Naive thymus-derived CD4-positive, alpha-beta T cell (primary cell): ENCODE data around the gene TMEM123. TPM values are rescaled to one million over a fixed set of nuclear protein-coding genes. Genes with fewer than 3 reads are reported as not detected.

Experiments
- ATAC-seq: fragments of 150-1000 bp; cut with Tn5 transposase; 2 replicates; pipeline ENCODE4 v1.10.0; 2021; ENCODE audit warnings: mild to moderate bottlenecking, moderate library complexity
- CTCF ChIA-PET: fragments of 350-600 bp; sonication (Branson Sonifier 250); formaldehyde crosslinking; loops from one replicate; lab custom pipeline; 2021; ENCODE audit warnings: antibody characterized with exemption; lab: Charles Lee
- POLR2A ChIA-PET: fragments of 350-600 bp; sonication (Branson Sonifier 250); formaldehyde crosslinking; loops from one replicate; lab custom pipeline; 2021; ENCODE audit warnings: antibody characterized with exemption, inconsistent platforms; lab: Charles Lee
- DNase-seq, 9 donors: peaks; one replicate each; pipeline versions ENCODE4 v3.0.0 to v3.0.0-alpha.2; 2020 to 2022; ENCODE audit warnings: mixed read lengths in 1 of 9
- H3K27ac ChIP-seq: one replicate; pipeline ENCODE4 v1.7.0; 2013; ENCODE audit warnings: mild to moderate bottlenecking, low read depth, low read length, moderate library complexity
- H3K27me3 ChIP-seq, 2 donors: one replicate each; pipeline ENCODE4 v1.7.0; 2013; ENCODE audit warnings: low read length in 2 of 2, mild to moderate bottlenecking in 2 of 2, moderate library complexity in 2 of 2; ENCODE audit not compliant: control insufficient read depth in 2 of 2, insufficient read depth in 2 of 2
- H3K36me3 ChIP-seq, 3 experiments: 1 replicate in 2 of 3; 2 replicates in 1 of 3; pipeline ENCODE4 v1.7.0; 2013; ENCODE audit warnings: low read length in 3 of 3, mild to moderate bottlenecking in 3 of 3, moderate library complexity in 1 of 3; ENCODE audit not compliant: insufficient read depth in 3 of 3, control insufficient read depth in 2 of 3
- H3K4me1 ChIP-seq, 2 donors: one replicate each; pipeline ENCODE4 v1.7.0; 2013; ENCODE audit warnings: low read length in 2 of 2, mild to moderate bottlenecking in 2 of 2, moderate library complexity in 1 of 2; ENCODE audit not compliant: control insufficient read depth in 2 of 2, insufficient read depth in 2 of 2
- H3K4me3 ChIP-seq: 2 replicates; pipeline ENCODE4 v1.7.0; 2013; ENCODE audit warnings: mild to moderate bottlenecking, low read length
- H3K9me3 ChIP-seq, 3 experiments: 1 replicate in 2 of 3; 2 replicates in 1 of 3; pipeline ENCODE4 v1.7.0; 2013; ENCODE audit warnings: low read length in 3 of 3; ENCODE audit not compliant: control insufficient read depth in 2 of 3
- H3K27ac Mint-ChIP-seq, 9 donors: one replicate each; pipeline ENCODE4 v1.8.0; 2020 to 2022; ENCODE audit warnings: mixed read lengths in 9 of 9, mild to moderate bottlenecking in 8 of 9, moderate library complexity in 5 of 9, inconsistent platforms in 2 of 9
- H3K27me3 Mint-ChIP-seq, 5 donors: one replicate each; pipeline ENCODE4 v1.8.0; 2021 to 2022; ENCODE audit warnings: mixed read lengths in 5 of 5, mild to moderate bottlenecking in 1 of 5
- H3K36me3 Mint-ChIP-seq, 5 donors: one replicate each; pipeline ENCODE4 v1.8.0; 2020 to 2022; ENCODE audit warnings: mixed read lengths in 5 of 5, mild to moderate bottlenecking in 3 of 5, inconsistent platforms in 1 of 5
- H3K4me1 Mint-ChIP-seq, 7 donors: one replicate each; pipeline ENCODE4 v1.8.0; 2020 to 2022; ENCODE audit warnings: mixed read lengths in 7 of 7, mild to moderate bottlenecking in 3 of 7, inconsistent platforms in 1 of 7
- H3K4me3 Mint-ChIP-seq, 10 donors: one replicate each; pipeline ENCODE4 v1.8.0; 2020 to 2022; ENCODE audit warnings: mild to moderate bottlenecking in 10 of 10, mixed read lengths in 10 of 10, moderate library complexity in 6 of 10, inconsistent platforms in 2 of 10
- H3K9me3 Mint-ChIP-seq, 11 donors: one replicate each; pipeline ENCODE4 v1.8.0; 2020 to 2022; ENCODE audit warnings: mixed read lengths in 11 of 11, mild to moderate bottlenecking in 4 of 11, inconsistent platforms in 1 of 11, moderate library complexity in 1 of 11
- intact Hi-C, 2 donors: fragments of 100-400 bp; cut with micrococcal nuclease; formaldehyde crosslinking; loops; one replicate each; pipeline ENCODE4 v1.15.1; 2023
- polyA plus RNA-seq, 2 donors: library from polyadenylated mRNA; unstranded; fragments of 300-500 nt; fragmentation: Illumina TruSeq; gene quantifications; one replicate each; pipeline ENCODE4 v1.2.3, GENCODE V29; 2021
- total RNA-seq, 6 experiments: library from RNA in 5 of 6; stranded (reverse) in 5 of 6; gene quantifications; 1 replicate in 5 of 6; 2 replicates in 1 of 6; pipeline ENCODE4 v1.2.3 and lab custom pipeline; 2021 to 2026

The TMEM123 gene
- total and polyA plus RNA-seq, 7 experiments from 2014 or later, result 270 to 922 (median 485) TPM

DNA sequence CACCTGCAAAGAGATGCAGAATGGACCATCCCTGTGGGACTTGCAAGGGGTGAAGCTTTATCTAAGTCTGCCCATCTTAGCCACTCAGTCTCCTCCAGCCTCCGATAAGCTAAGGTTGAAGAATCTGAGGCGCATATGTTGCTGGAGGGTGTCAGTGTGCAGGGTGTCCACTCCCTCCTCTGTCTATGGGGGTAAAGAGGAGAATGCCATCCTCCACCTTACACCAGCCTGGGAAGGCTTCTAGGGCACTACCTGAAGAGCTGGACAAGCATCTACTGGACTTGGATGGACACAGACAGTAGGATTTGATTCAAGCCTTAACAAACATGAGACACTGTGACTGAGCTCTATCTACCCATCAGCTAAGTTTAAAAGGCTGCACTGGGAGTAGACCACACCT lies 46.5 kb downstream of the TMEM123 start:
- Histone ChIP-seq H3K9me3 (no peaks in the 10 kb centered on the region), H3K36me3 (peaks cover 1 to 30% (median 4%) of the 10 kb centered on the region in 3 experiments), H3K27ac (no peak overlapping the region), H3K4me3 (no peak overlapping the region), H3K27me3 (no peaks in the 10 kb centered on the region), H3K4me1 (peaks cover 0 to 51% of the 10 kb centered on the region in 2 donors)
- H3K4me3 Mint-ChIP-seq, result peak overlapping the region in 4 of 10 donors; percentile 9 to 58 (median 42)
- no peak for ATAC-seq
- CTCF ChIA-PET, result interaction anchor here (0.6 to 3.6 kb wide), 6 partner anchors 9 to 90 kb away, joined by 3 to 22 read pairs (median 5); no protein-coding TSS in a partner anchor
- H3K9me3 Mint-ChIP-seq, result peaks cover 0 to 4% (median 0%) of the 10 kb centered on the region in 11 donors
- POLR2A ChIA-PET, result interaction anchor here (0.7 to 1.3 kb wide), 4 partner anchors 13 to 40 kb away, joined by 3 to 4 read pairs (median 3); no protein-coding TSS in a partner anchor
- H3K4me1 Mint-ChIP-seq, result peaks cover 62 to 99% (median 85%) of the 10 kb centered on the region in 7 donors
- H3K36me3 Mint-ChIP-seq, result peaks cover 5 to 55% (median 30%) of the 10 kb centered on the region in 5 donors
- no peaks in the 10 kb centered on the region for H3K27me3 Mint-ChIP-seq
- intact Hi-C loops, result loop anchor here in 1 of 2 donors (2.0 kb wide), 1 partner anchor 15 kb away; no protein-coding TSS in a partner anchor
- H3K27ac Mint-ChIP-seq, result peak overlapping the region in 7 of 9 donors; percentile 9 to 81 (median 72)
- DNase-seq, result no peak

DNA sequence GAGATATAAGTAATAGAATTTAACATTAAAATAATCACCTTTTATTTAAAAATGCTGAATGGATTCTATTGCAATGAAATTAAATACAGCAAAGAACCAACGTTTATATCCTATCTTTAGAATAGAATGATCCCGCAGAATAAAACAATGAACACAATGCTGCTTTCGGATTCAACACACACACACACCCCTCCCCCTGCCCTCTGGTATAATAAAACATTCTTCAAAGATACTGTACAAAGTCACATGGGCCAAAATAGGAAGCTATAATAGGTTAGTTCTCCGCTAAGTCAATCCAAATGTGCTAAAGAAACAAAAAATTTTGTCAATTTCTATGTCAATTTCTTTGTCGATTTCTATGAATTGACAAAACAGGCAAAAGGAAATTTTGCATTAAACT lies 47.1 kb downstream of the TMEM123 start:
- no peak overlapping the region for H3K4me3 ChIP-seq
- ATAC-seq (no peak), DNase-seq (no peak)
- H3K27me3 Mint-ChIP-seq, result no peaks in the 10 kb centered on the region
- H3K9me3 ChIP-seq, result no peaks in the 10 kb centered on the region
- peak overlapping the region in 3 of 10 donors; percentile 9 to 58 (median 55) for H3K4me3 Mint-ChIP-seq
- H3K27ac ChIP-seq, result no peak overlapping the region
- H3K36me3 ChIP-seq, result peaks cover 7 to 34% (median 7%) of the 10 kb centered on the region in 3 experiments
- H3K4me1 ChIP-seq, result peaks cover 0 to 47% of the 10 kb centered on the region in 2 donors
- no peaks in the 10 kb centered on the region for H3K27me3 ChIP-seq
- peaks cover 60 to 99% (median 82%) of the 10 kb centered on the region in 7 donors for H3K4me1 Mint-ChIP-seq
- ChIA-PET POLR2A (interaction anchor here (0.7 to 1.0 kb wide), 4 partner anchors 12 to 82 kb away, joined by 3 to 4 read pairs (median 3); no protein-coding TSS in a partner anchor), CTCF (interaction anchor here (0.6 to 3.6 kb wide), 6 partner anchors 8 to 91 kb away, joined by 3 to 22 read pairs (median 5); no protein-coding TSS in a partner anchor)
- H3K9me3 Mint-ChIP-seq, result peaks cover 0 to 3% (median 0%) of the 10 kb centered on the region in 11 donors
- peak overlapping the region in 7 of 9 donors; percentile 61 to 82 (median 79) for H3K27ac Mint-ChIP-seq
- peaks cover 7 to 57% (median 32%) of the 10 kb centered on the region in 5 donors for H3K36me3 Mint-ChIP-seq
- intact Hi-C loops, result no loop called here

DNA sequence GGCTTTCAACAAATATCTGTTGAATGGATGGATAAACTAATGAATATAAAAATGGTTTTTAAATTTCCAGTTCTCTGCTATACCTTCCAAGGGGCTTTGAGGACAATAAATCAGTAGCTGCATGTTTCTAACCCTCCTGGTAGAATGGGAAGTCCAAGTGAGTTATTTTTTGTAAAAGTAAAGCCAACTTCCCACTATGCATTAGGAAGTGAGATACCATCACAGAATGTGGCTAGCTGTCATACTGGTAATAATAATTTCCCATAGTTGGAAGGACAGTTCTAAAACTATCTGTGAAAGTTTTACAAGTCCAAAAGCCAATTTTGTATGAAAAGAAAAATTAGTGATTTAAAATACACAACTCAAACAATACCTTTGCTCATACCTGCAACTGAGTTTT lies 50.0 kb downstream of the TMEM123 start:
- ChIA-PET CTCF (no interaction called here), POLR2A (interaction anchor here (0.6 to 1.1 kb wide), 7 partner anchors 10 to 1318 kb away, joined by 3 read pairs; no protein-coding TSS in a partner anchor)
- peaks cover 8 to 43% (median 17%) of the 10 kb centered on the region in 3 experiments for H3K36me3 ChIP-seq
- H3K9me3 ChIP-seq, result no peaks in the 10 kb centered on the region
- H3K4me3 Mint-ChIP-seq, result peak overlapping the region in 2 of 10 donors; percentile 15 to 34
- no peak overlapping the region for H3K4me3 ChIP-seq
- peaks cover 45 to 88% (median 72%) of the 10 kb centered on the region in 7 donors for H3K4me1 Mint-ChIP-seq
- H3K4me1 ChIP-seq, result peaks cover 0 to 38% of the 10 kb centered on the region in 2 donors
- no peaks in the 10 kb centered on the region for H3K27me3 Mint-ChIP-seq
- ATAC-seq (no peak), DNase-seq (no peak)
- H3K36me3 Mint-ChIP-seq, result peaks cover 12 to 55% (median 37%) of the 10 kb centered on the region in 5 donors
- intact Hi-C loops, result loop anchor here in 1 of 2 donors (1.0 kb wide), 1 partner anchor 11 kb away; no protein-coding TSS in a partner anchor
- peak overlapping the region; percentile 6 to 89 (median 67) for H3K27ac Mint-ChIP-seq
- peaks cover 0 to 2% (median 0%) of the 10 kb centered on the region in 11 donors for H3K9me3 Mint-ChIP-seq
- no peak overlapping the region for H3K27ac ChIP-seq
- no peaks in the 10 kb centered on the region for H3K27me3 ChIP-seq

DNA sequence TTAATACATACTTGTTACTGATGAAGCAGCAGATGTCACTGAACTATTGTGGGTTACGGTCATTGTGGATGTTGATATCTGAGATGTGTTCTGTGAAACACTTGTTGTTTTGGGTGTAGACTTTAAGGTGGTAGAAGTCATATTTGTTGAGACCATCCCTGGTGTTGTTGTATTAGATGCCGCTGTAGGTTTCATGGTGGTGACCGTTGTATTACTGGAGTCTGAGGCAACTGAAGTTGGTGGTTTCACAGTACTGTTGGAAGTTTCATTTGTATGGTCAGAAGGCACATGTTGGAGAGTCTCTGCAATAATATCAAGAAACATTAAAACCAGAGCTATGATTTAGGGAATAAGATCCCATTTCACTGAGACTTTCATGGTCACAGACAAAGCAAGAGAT lies 50.7 kb downstream of the TMEM123 start:
- CTCF ChIA-PET, result interaction anchor here (1.2 to 3.2 kb wide), 2 partner anchors 11 to 49 kb away, joined by 3 to 17 read pairs; no protein-coding TSS in a partner anchor
- no peak for DNase-seq
- H3K4me3 ChIP-seq, result no peak overlapping the region
- no peaks in the 10 kb centered on the region for H3K9me3 ChIP-seq
- H3K27me3 ChIP-seq, result no peaks in the 10 kb centered on the region
- Mint-ChIP-seq H3K9me3 (peaks cover 0 to 3% (median 0%) of the 10 kb centered on the region in 11 donors), H3K4me3 (peak overlapping the region in 1 of 10 donors; percentile 35), H3K27ac (peak overlapping the region in 6 of 9 donors; percentile 5 to 82 (median 36)), H3K27me3 (no peaks in the 10 kb centered on the region), H3K36me3 (peaks cover 12 to 52% (median 37%) of the 10 kb centered on the region in 5 donors), H3K4me1 (peaks cover 45 to 88% (median 72%) of the 10 kb centered on the region in 7 donors)
- intact Hi-C loops, result loop anchor here in 1 of 2 donors (1.0 kb wide), 1 partner anchor 11 kb away; no protein-coding TSS in a partner anchor
- H3K4me1 ChIP-seq, result peaks cover 0 to 38% of the 10 kb centered on the region in 2 donors
- POLR2A ChIA-PET, result interaction anchor here (0.6 to 1.0 kb wide), 5 partner anchors 9 to 51 kb away, joined by 3 to 4 read pairs (median 3); no protein-coding TSS in a partner anchor
- peaks cover 8 to 49% (median 17%) of the 10 kb centered on the region in 3 experiments for H3K36me3 ChIP-seq
- no peak overlapping the region for H3K27ac ChIP-seq
- no peak for ATAC-seq

DNA sequence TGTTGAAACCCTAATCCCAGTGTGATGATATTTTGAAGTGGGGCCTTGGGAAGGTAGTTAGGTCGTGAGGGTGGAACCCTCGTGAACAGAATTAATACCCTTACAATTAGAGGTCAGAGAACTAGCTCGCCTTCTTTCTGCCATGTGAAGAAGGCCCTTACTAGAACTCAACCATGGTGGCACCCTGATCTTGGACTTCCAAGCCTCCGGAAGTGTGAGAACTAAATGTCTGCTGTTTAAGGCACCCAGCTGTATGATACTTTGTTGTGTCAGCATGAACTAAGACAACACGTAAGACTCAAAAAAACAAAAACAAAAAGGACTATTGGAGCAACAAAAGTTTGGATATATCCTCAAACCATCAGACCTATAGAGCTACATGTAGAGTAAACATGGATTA lies 52.0 kb downstream of the TMEM123 start:
- POLR2A ChIA-PET, result interaction anchor here (0.7 to 3.7 kb wide), 3 partner anchors 13 to 51 kb away, joined by 3 to 16 read pairs (median 6); no protein-coding TSS in a partner anchor
- peaks cover 0 to 39% of the 10 kb centered on the region in 2 donors for H3K4me1 ChIP-seq
- CTCF ChIA-PET, result interaction anchor here (0.8 to 3.2 kb wide), 6 partner anchors 8 to 91 kb away, joined by 3 to 17 read pairs (median 4); no protein-coding TSS in a partner anchor
- ATAC-seq, result no peak
- H3K36me3 ChIP-seq, result peaks cover 8 to 43% (median 17%) of the 10 kb centered on the region in 3 experiments
- peaks cover 0 to 3% (median 0%) of the 10 kb centered on the region in 11 donors for H3K9me3 Mint-ChIP-seq
- H3K9me3 ChIP-seq, result no peaks in the 10 kb centered on the region
- no peak for DNase-seq
- H3K27ac ChIP-seq, result no peak overlapping the region
- H3K4me1 Mint-ChIP-seq, result peaks cover 37 to 88% (median 72%) of the 10 kb centered on the region in 7 donors
- no peak overlapping the region for H3K4me3 ChIP-seq
- H3K36me3 Mint-ChIP-seq, result peaks cover 12 to 47% (median 32%) of the 10 kb centered on the region in 5 donors
- H3K4me3 Mint-ChIP-seq, result no peak overlapping the region
- intact Hi-C loops, result no loop called here
- peak overlapping the region in 7 of 9 donors; percentile 18 to 78 (median 46) for H3K27ac Mint-ChIP-seq
- H3K27me3 Mint-ChIP-seq, result no peaks in the 10 kb centered on the region
- H3K27me3 ChIP-seq, result no peaks in the 10 kb centered on the region

DNA sequence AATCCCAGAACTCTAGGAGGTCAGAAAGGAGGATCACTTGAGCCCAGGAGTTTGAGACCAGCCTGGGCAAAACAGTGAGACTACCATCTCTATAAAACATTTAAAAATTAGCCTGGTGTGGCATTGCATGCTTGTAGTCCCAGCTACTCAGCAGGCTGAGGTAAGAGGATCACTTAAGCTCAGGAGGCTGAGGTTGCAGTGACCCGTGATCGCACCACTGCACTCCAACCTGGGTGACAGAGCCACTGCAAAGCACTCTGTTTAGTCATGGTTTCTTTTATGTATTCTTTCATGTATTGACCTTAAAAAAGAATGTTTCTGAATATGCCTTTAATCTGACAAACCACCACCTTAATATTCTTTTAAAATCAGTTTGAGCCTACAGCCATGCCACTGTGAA lies 53.4 kb downstream of the TMEM123 start:
- CTCF ChIA-PET, result interaction anchor here (1.0 to 3.2 kb wide), 2 partner anchors 9 to 214 kb away, joined by 3 to 17 read pairs; no protein-coding TSS in a partner anchor
- Mint-ChIP-seq H3K36me3 (peaks cover 12 to 50% (median 37%) of the 10 kb centered on the region in 5 donors), H3K27ac (peak overlapping the region in 5 of 9 donors; percentile 8 to 81 (median 18)), H3K27me3 (no peaks in the 10 kb centered on the region), H3K4me1 (peaks cover 29 to 76% (median 58%) of the 10 kb centered on the region in 7 donors), H3K4me3 (no peak overlapping the region), H3K9me3 (peaks cover 0 to 3% (median 0%) of the 10 kb centered on the region in 11 donors)
- intact Hi-C loops, result loop anchor here in 1 of 2 donors (1.0 to 2.0 kb wide), 2 partner anchors 8 to 16 kb away; no protein-coding TSS in a partner anchor
- Histone ChIP-seq H3K27me3 (no peaks in the 10 kb centered on the region), H3K4me1 (peaks cover 0 to 39% of the 10 kb centered on the region in 2 donors), H3K36me3 (peaks cover 8 to 50% (median 17%) of the 10 kb centered on the region in 3 experiments), H3K9me3 (no peaks in the 10 kb centered on the region), H3K4me3 (no peak overlapping the region), H3K27ac (no peak overlapping the region)
- POLR2A ChIA-PET, result interaction anchor here (0.6 to 3.7 kb wide), 10 partner anchors 8 to 83 kb away, joined by 3 to 16 read pairs (median 3); no protein-coding TSS in a partner anchor
- DNase-seq (no peak), ATAC-seq (no peak)
